IMR-90 (cell line): ENCODE data around the gene RNF181. TPM values are rescaled to one million over a fixed set of nuclear protein-coding genes. Genes with fewer than 3 reads are reported as not detected.
A peak's percentile ranks its signal among the peaks of the same experiment; 100 is the strongest.

Experiments used
- ATAC-seq: fragments of 200-7000 bp; cut with Tn5 transposase; 2 replicates; pipeline ENCODE4 v1.9.1; 2020; ENCODE audit warnings: low read depth, mild to moderate bottlenecking, moderate library complexity
- BruUV-seq: library from RNA; stranded (reverse); fragments of 400-500 nt; replicated peaks from 2 replicates; lab custom pipeline; 2021; lab: Mats Ljungman, UMichigan
- CTCF ChIA-PET: fragments of 300-600 bp; formaldehyde crosslinking; extraction: SDS; loops from one replicate; lab custom pipeline; 2021; ENCODE audit warnings: antibody characterized with exemption; lab: Yijun Ruan, JAX
- POLR2A ChIA-PET: fragments of 300-600 bp; sonication (Branson Sonifier 250); formaldehyde crosslinking; loops from one replicate; lab custom pipeline; 2022; ENCODE audit warnings: antibody characterized with exemption; ENCODE audit not compliant: unreplicated experiment; lab: Charles Lee
- DNase-seq: peaks from one replicate; pipeline ENCODE4 v3.0.0; 2013
- H2AFZ ChIP-seq: replicated peaks from 2 replicates; pipeline ENCODE3; 2013; ENCODE audit warnings: low read length, mild to moderate bottlenecking; ENCODE audit not compliant: poor library complexity
- H2AK5ac ChIP-seq: 2 replicates; pipeline ENCODE4 v1.6.1; 2013; ENCODE audit warnings: low read depth, low read length, inconsistent platforms
- H2AK9ac ChIP-seq: replicated peaks from 2 replicates; pipeline ENCODE3; 2013; ENCODE audit warnings: mild to moderate bottlenecking, low read depth, low read length, moderate library complexity; ENCODE audit not compliant: poor library complexity
- H2BK120ac ChIP-seq: 2 replicates; pipeline ENCODE4 v1.6.1; 2013; ENCODE audit warnings: low read depth, low read length, inconsistent platforms
- H2BK15ac ChIP-seq: 3 replicates; pipeline ENCODE4 v1.6.1; 2013; ENCODE audit warnings: low read depth, low read length, inconsistent platforms
- H2BK20ac ChIP-seq: 2 replicates; pipeline ENCODE4 v1.6.1; 2013; ENCODE audit warnings: low read depth, mild to moderate bottlenecking, inconsistent platforms, low read length, moderate library complexity
- H2BK5ac ChIP-seq: 2 replicates; pipeline ENCODE4 v1.6.1; 2013; ENCODE audit warnings: mild to moderate bottlenecking, low read depth, low read length, inconsistent platforms; ENCODE audit not compliant: poor library complexity, severe bottlenecking
- H3K14ac ChIP-seq: replicated peaks from 2 replicates; pipeline ENCODE4 v1.6.1; 2013; ENCODE audit warnings: low read depth, low read length, inconsistent platforms
- H3K18ac ChIP-seq: 2 replicates; pipeline ENCODE4 v1.6.1; 2013; ENCODE audit warnings: low read depth, low read length, control low read depth
- H3K23ac ChIP-seq: 2 replicates; pipeline ENCODE4 v1.6.1; 2013; ENCODE audit warnings: low read depth, low read length, inconsistent platforms
- H3K27ac ChIP-seq: 2 replicates; pipeline ENCODE4 v1.5.1; 2013; ENCODE audit warnings: mild to moderate bottlenecking, control low read depth, low read length; ENCODE audit not compliant: insufficient read depth
- H3K27me3 ChIP-seq: 2 replicates; pipeline ENCODE4 v1.6.1; 2013; ENCODE audit warnings: low read length; ENCODE audit not compliant: control insufficient read depth, insufficient read depth
- H3K36me3 ChIP-seq: 2 replicates; pipeline ENCODE4 v1.6.1; 2013; ENCODE audit warnings: low read length, mixed read lengths; ENCODE audit not compliant: control insufficient read depth, insufficient read depth
- H3K4ac ChIP-seq: 2 replicates; pipeline ENCODE4 v1.6.1; 2013; ENCODE audit warnings: low read depth, low read length, inconsistent platforms
- H3K4me1 ChIP-seq: 2 replicates; pipeline ENCODE4 v1.6.1; 2013; ENCODE audit warnings: low read length, mixed read lengths; ENCODE audit not compliant: control insufficient read depth, insufficient read depth
- H3K4me2 ChIP-seq: 2 replicates; pipeline ENCODE4 v1.6.1; 2013; ENCODE audit warnings: low read depth, mild to moderate bottlenecking, control low read depth, low read length, moderate library complexity
- H3K4me3 ChIP-seq: 2 replicates; pipeline ENCODE4 v1.5.1; 2013; ENCODE audit warnings: low read depth, mild to moderate bottlenecking, control low read depth, low read length, moderate library complexity; ENCODE audit not compliant: insufficient read depth
- H3K56ac ChIP-seq: 2 replicates; pipeline ENCODE4 v1.6.1; 2013; ENCODE audit warnings: low read length, inconsistent platforms; ENCODE audit not compliant: insufficient read depth; ENCODE audit errors: extremely low read depth
- H3K79me1 ChIP-seq, 2 experiments: 2 replicates each; pipeline ENCODE4 v1.6.1; 2013; ENCODE audit warnings: low read length in 2 of 2, inconsistent platforms in 1 of 2, low read depth in 1 of 2
- H3K9ac ChIP-seq: 2 replicates; pipeline ENCODE4 v1.6.1; 2013; ENCODE audit warnings: low read depth, low read length, control low read depth
- H3K9me1 ChIP-seq: 2 replicates; pipeline ENCODE4 v1.6.1; 2013; ENCODE audit warnings: low read length, inconsistent platforms; ENCODE audit not compliant: insufficient read depth
- H3K9me3 ChIP-seq: 2 replicates; pipeline ENCODE4 v1.6.1; 2013; ENCODE audit warnings: low read length; ENCODE audit not compliant: control insufficient read depth, insufficient read depth
- H4K20me1 ChIP-seq: 2 replicates; pipeline ENCODE4 v1.6.1; 2013; ENCODE audit warnings: low read length, inconsistent platforms; ENCODE audit not compliant: insufficient read depth
- H4K5ac ChIP-seq: 2 replicates; pipeline ENCODE4 v1.6.1; 2013; ENCODE audit warnings: mild to moderate bottlenecking, low read depth, low read length, control low read depth
- H4K8ac ChIP-seq, 2 experiments: 2 replicates each; pipeline ENCODE4 v1.6.1; 2013; ENCODE audit warnings: low read depth in 2 of 2, low read length in 2 of 2, control low read depth in 1 of 2, inconsistent platforms in 1 of 2
- H4K91ac ChIP-seq: 2 replicates; pipeline ENCODE4 v1.6.1; 2013; ENCODE audit warnings: low read depth, low read length, inconsistent platforms; ENCODE audit not compliant: insufficient read depth
- MAFK ChIP-seq: IDR thresholded peaks from 2 replicates; pipeline ENCODE4 v1.6.1; 2012; ENCODE audit warnings: low read depth, low read length, improper control_type of control experiment
- POLR2A ChIP-seq: IDR thresholded peaks from 2 replicates; pipeline ENCODE4 v1.6.1; 2012; ENCODE audit warnings: mild to moderate bottlenecking, low read depth, low read length
- RAD21 ChIP-seq: IDR thresholded peaks from 2 replicates; pipeline ENCODE4 v1.6.1; 2012; ENCODE audit warnings: low read length, improper control_type of control experiment
- RFX5 ChIP-seq: IDR thresholded peaks from 2 replicates; pipeline ENCODE4 v1.8.0; 2012; ENCODE audit warnings: low read depth, mild to moderate bottlenecking, low read length, moderate library complexity
- WGBS, 2 experiments: methylation state at CpG; one replicate each; pipeline versions ENCODE4 v1.1.5 to v1.1.7; 2013; ENCODE audit warnings: missing lambda C conversion rate in 2 of 2; ENCODE audit not compliant: insufficient read length in 1 of 2; ENCODE audit errors: extremely low coverage in 2 of 2; 5-methylcytosine and 5-hydroxymethylcytosine counted together
- dilution Hi-C: fragments of 300-500 bp; cut with HindIII; formaldehyde crosslinking; loops from one replicate; pipeline ENCODE4 v1.14.3; 2018; ENCODE audit warnings: low sequenced_read_pairs; ENCODE audit not compliant: unreplicated experiment
- in situ Hi-C: fragments of 300-500 bp; cut with MboI; formaldehyde crosslinking; loops from 3 replicates; pipeline ENCODE4 v1.14.3; 2019; ENCODE audit warnings: low sequenced_read_pairs, inconsistent platforms, mixed read lengths
- intact Hi-C: fragments of 100-400 bp; cut with micrococcal nuclease; formaldehyde crosslinking; loops from 2 replicates; pipeline ENCODE4 v1.10.0; 2022
- polyA plus RNA-seq, 3 experiments: library from polyadenylated mRNA; depleted of rRNA; stranded (reverse); fragments of >200 nt; gene quantifications; 2 replicates each; pipeline ENCODE4 v1.2.3, GENCODE V29; 2012; ENCODE audit warnings: low replicate concordance in 1 of 3
- total RNA-seq: library from RNA; depleted of rRNA; stranded (reverse); fragments of >200 nt; gene quantifications from 2 replicates; pipeline ENCODE4 v1.2.3, GENCODE V29; 2012
- TF ChIP-seq, protein P1 (sequence below): fragments of 150-350 bp; IDR thresholded peaks from 2 replicates; pipeline ENCODE4 v1.6.1; 2016; ENCODE audit warnings: low read depth, mild to moderate bottlenecking, low read length, moderate library complexity, borderline replicate concordance

Gene RNF181
- total and polyA plus RNA-seq, 2 of the 4 experiments (the other 2 are of a cell fraction), result 438 to 498 TPM

DNA sequence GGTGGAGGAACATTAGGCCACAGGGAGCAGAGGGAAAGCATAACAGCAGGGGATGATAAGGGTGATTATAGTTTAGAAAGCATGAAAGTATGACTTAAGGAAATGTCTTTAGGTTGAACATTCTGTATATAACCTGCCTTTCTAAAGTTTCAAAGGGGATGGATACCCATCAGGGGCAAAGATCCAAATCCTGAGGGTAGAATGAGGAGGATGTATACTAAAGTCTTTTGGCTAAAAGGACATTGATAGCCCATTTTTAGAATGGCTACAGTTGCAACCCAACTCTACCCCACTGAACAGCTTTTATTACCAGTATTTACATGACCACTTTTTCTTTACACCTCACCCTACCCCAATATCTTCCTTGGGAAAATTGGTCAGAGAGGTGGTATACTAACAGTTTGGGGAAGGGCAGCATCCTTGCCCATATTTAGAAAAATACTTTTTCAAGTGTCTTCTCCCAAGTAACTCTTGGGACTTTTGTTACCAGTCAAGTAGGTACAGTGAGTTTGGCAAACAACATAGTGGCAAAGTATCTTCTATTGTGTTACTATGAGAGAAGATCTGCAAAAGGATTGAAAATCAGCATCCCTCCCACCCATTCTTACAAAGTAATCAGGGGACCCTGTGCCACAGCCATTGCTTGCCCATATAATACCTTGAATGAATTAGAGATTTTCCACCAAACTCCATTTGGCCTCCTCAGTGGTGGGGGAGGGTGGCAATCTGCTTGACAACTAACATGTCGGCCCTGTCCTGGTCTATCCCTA lies 48.3 kb upstream of the RNF181 start:
- Histone ChIP-seq H3K56ac (no peak overlapping the region), H3K4ac (no peak overlapping the region), H3K79me1 (peaks cover 12 to 56% of the 10 kb centered on the region in 2 experiments), H2BK120ac (no peak overlapping the region), H4K20me1 (peaks cover 42% of the 10 kb centered on the region), H2AK5ac (no peak overlapping the region), H3K36me3 (peaks cover 41% of the 10 kb centered on the region), H2BK15ac (no peak overlapping the region), H2AFZ (no peak overlapping the region), H4K5ac (no peak overlapping the region), H4K8ac (no peak overlapping the region; a peak in 1 of 4 replicates), H3K27me3 (no peaks in the 10 kb centered on the region), H3K9me1 (peaks cover 9% of the 10 kb centered on the region; the same call in 1 of the 2 replicates), H3K4me1 (peaks cover 22% of the 10 kb centered on the region), H3K18ac (no peak overlapping the region), H3K14ac (no peak overlapping the region), H3K9ac (no peak overlapping the region), H2BK5ac (no peak overlapping the region), H4K91ac (no peak overlapping the region), H2AK9ac (no peak overlapping the region), H3K23ac (no peak overlapping the region), H2BK20ac (no peak overlapping the region), H3K9me3 (no peaks in the 10 kb centered on the region), H3K4me2 (no peak overlapping the region), H3K4me3 (no peak overlapping the region), H3K27ac (peak overlapping the region; percentile 19; the same call in 1 of the 2 replicates)
- BruUV-seq, result no TSS peak
- ChIA-PET CTCF (interaction anchor here (0.7 to 1.3 kb wide), 2 partner anchors 9 to 414 kb away, joined by 3 to 5 read pairs; partner anchors contain the start of genes MAT2A and TCF7L1), POLR2A (interaction anchor here (1.0 to 1.3 kb wide), 3 partner anchors 40 to 128 kb away, joined by 3 to 5 read pairs (median 3); partner anchors contain the start of gene SH2D6)
- no CpG with 5 or more reads among the region's 1 CpG for WGBS, 2 experiments
- DNase-seq (no peak), ATAC-seq (peak; percentile 2; the same call in 1 of the 2 replicates)
- 0 out of 2 replicates have a peak, but pooled peaks have one; percentile 34 for TF ChIP-seq POLR2A
- no peak for TF ChIP-seq MAFK
- TF ChIP-seq RFX5, result peak; percentile 20; the same call in 1 of the 2 replicates
- TF ChIP-seq, protein P1, sequence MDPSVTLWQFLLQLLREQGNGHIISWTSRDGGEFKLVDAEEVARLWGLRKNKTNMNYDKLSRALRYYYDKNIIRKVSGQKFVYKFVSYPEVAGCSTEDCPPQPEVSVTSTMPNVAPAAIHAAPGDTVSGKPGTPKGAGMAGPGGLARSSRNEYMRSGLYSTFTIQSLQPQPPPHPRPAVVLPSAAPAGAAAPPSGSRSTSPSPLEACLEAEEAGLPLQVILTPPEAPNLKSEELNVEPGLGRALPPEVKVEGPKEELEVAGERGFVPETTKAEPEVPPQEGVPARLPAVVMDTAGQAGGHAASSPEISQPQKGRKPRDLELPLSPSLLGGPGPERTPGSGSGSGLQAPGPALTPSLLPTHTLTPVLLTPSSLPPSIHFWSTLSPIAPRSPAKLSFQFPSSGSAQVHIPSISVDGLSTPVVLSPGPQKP, result no peak
- no peak for TF ChIP-seq RAD21
- dilution Hi-C loops (no loop called here), intact Hi-C loops (no loop called here), in situ Hi-C loops (no loop called here)
